Activated naive CD4-positive, alpha-beta T cell treated with anti-CD3 and anti-CD28 coated beads for 36 hours (primary cell): ENCODE measurements around the gene EPHX1. TPM values are rescaled to one million over a fixed set of nuclear protein-coding genes. Genes with fewer than 3 reads are reported as not detected.
"Not testable (repeated sequence)": the region's sequence is repeated elsewhere in the genome, so short reads cannot be mapped to it uniquely, and the experiment has no call there.

Experiments
- CTCF ChIA-PET: fragments of 350-600 bp; sonication (Branson Sonifier 250); formaldehyde crosslinking; loops from one replicate; lab custom pipeline; 2021; ENCODE audit warnings: antibody characterized with exemption; lab: Charles Lee
- DNase-seq: peaks from one replicate; pipeline ENCODE4 v3.0.0-alpha.2; 2020
- H3K27ac Mint-ChIP-seq: one replicate; pipeline ENCODE4 v1.8.0; 2021; ENCODE audit warnings: mild to moderate bottlenecking, mixed read lengths
- H3K27me3 Mint-ChIP-seq: one replicate; pipeline ENCODE4 v1.8.0; 2021; ENCODE audit warnings: low read depth, mixed read lengths
- H3K36me3 Mint-ChIP-seq: one replicate; pipeline ENCODE4 v1.8.0; 2021; ENCODE audit warnings: low read depth, mixed read lengths
- H3K4me1 Mint-ChIP-seq: one replicate; pipeline ENCODE4 v1.8.0; 2021; ENCODE audit warnings: low read depth, mixed read lengths
- H3K4me3 Mint-ChIP-seq: one replicate; pipeline ENCODE4 v1.8.0; 2021; ENCODE audit warnings: mild to moderate bottlenecking, moderate library complexity, mixed read lengths
- H3K9me3 Mint-ChIP-seq: one replicate; pipeline ENCODE4 v1.8.0; 2021; ENCODE audit warnings: mixed read lengths
- intact Hi-C: fragments of 100-400 bp; cut with micrococcal nuclease; formaldehyde crosslinking; loops from one replicate; pipeline ENCODE4 v1.15.1; 2023
- total RNA-seq, 2 experiments: library from RNA; stranded (reverse); gene quantifications; one replicate each; pipeline ENCODE4 v1.2.3, GENCODE V29; 2021

Gene EPHX1
- total RNA-seq, 2 experiments from 2014 or later = 3.8 to 5.0 TPM

GRCh38 chr1:225811622-225812487 lies 1.9 kb downstream of the EPHX1 start:
- H3K4me3 Mint-ChIP-seq = no peak overlapping the region

DNA sequence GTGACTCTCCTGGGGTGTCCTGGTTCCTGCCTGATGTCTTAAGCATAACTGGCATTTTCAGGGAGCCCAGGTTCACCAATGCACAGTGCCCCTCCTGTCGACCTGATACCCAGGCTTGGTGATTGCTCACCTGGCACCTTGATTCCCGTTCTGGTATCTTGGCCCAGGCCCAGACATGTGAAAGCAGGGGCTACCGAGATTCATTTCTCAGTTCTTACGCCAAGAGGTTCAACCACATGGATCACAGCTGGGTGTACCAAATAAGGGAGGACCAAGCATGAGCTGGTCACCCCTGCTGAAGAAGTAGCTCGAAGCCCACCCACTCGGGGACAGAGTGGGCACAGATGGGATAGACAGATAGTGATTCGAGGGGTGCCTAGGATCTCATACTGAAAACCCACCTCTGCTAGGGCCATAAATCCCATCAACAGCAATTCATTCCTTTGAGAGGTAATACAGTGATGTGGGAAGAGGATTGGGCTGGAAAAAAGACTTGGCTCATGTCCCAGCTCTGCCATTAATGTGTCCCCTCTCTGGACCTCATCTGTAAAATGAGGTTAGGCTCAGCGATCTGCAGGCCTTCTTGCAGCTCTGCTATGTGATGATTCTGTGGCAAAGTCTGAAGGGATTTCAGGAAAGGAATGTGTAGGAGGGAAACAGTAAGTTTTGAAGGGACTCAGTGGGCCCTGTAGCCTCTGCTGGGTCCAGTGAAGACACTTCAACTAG lies 2.7 kb downstream of the EPHX1 start:
- Mint-ChIP-seq H3K27me3 (no peaks in the 10 kb centered on the region), H3K4me3 (no peak overlapping the region)

More at GRCh38 chr1:225811622-225812487, 1.9 kb downstream of the EPHX1 start:
- Mint-ChIP-seq H3K27ac (no peak overlapping the region), H3K9me3 (no peaks in the 10 kb centered on the region), H3K36me3 (no peaks in the 10 kb centered on the region), H3K4me1 (peaks cover 14% of the 10 kb centered on the region), H3K27me3 (no peaks in the 10 kb centered on the region)
- no peak for DNase-seq
- intact Hi-C loops = loop anchor here (2.0 kb wide), 1 partner anchor 71 kb away; the partner anchor contains the start of gene TMEM63A
- CTCF ChIA-PET = interaction anchor here (0.6 to 2.9 kb wide), 6 partner anchors 27 to 1705 kb away, joined by 3 to 10 read pairs (median 4); no protein-coding TSS in a partner anchor

DNA sequence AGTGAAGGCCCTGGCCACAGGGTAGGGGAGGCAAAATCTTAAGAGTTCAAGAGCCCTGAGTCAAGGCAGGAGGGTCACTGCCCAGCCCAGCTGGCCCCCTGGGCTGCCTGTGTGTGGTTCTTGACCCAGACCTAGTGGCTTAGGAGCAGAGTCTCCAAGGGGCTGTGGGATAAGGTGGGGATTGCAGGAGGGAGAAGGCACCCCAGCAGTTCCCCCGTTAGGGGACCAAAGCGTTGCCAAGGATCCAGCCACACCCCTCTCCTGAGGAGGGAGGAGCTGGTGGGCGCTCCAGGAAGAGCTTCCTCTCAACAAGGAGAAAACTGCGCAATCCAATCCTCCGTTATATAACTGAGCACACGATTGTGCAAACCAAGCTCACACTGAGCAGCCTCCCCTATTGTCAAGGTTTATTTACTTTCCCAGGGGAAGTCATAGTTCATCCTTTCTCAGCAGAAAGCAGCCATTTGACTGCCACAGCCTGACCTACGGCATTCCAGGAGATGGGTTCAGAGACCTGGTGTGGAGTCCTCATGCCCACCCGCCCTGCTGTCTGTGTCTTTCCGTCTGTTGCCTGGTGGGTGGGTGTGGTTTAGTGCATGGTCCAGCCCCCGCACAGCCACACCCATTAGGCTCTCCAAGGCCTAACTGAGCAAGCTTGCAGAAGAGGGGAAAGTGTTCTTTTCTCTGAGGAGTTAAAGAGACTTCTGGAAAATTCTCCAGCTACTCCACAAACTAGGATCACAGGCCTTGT lies 3.5 kb downstream of the EPHX1 start:
- Mint-ChIP-seq H3K4me1 (peaks cover 18% of the 10 kb centered on the region), H3K4me3 (no peak overlapping the region), H3K36me3 (no peaks in the 10 kb centered on the region), H3K27me3 (no peaks in the 10 kb centered on the region), H3K27ac (no peak overlapping the region), H3K9me3 (no peaks in the 10 kb centered on the region)
- CTCF ChIA-PET = interaction anchor here (0.5 to 2.9 kb wide), 6 partner anchors 27 to 162 kb away, joined by 3 to 10 read pairs (median 4); no protein-coding TSS in a partner anchor
- intact Hi-C loops = no loop called here
- DNase-seq = no peak

More for the DNA sequence above, 2.7 kb downstream of the EPHX1 start:
- CTCF ChIA-PET = interaction anchor here (0.5 to 2.9 kb wide), 8 partner anchors 68 to 1706 kb away, joined by 3 to 10 read pairs (median 4); no protein-coding TSS in a partner anchor
- intact Hi-C loops = no loop called here
- H3K9me3 Mint-ChIP-seq = no peaks in the 10 kb centered on the region
- H3K4me1 Mint-ChIP-seq = peaks cover 15% of the 10 kb centered on the region
- no peak for DNase-seq
- no peaks in the 10 kb centered on the region for H3K36me3 Mint-ChIP-seq
- H3K27ac Mint-ChIP-seq = no peak overlapping the region

DNA sequence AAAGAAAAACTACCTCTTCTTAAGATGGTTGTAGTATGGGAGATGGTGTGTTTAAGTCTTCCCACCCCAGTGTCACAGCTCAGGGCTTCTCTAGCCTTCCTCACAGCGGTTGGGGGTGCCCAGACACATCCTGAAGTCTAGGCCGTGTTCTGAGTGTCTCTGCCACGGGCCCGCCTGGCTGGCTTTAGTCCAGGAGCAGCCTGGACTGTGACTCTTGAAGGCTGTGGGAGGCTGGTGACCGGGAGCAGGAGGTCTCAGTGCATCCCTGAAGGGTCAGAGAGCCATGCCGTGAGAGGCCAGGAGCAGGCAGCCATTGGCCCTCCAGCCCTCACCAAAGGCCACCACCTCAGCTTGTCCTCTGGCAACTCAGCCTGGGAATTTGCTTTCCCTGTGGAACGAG lies 4.5 kb downstream of the EPHX1 start:
- Mint-ChIP-seq H3K9me3 (no peaks in the 10 kb centered on the region), H3K4me1 (peaks cover 17% of the 10 kb centered on the region), H3K36me3 (no peaks in the 10 kb centered on the region), H3K27me3 (no peaks in the 10 kb centered on the region), H3K27ac (no peak overlapping the region), H3K4me3 (no peak overlapping the region)
- DNase-seq = no peak
- intact Hi-C loops = no loop called here
- CTCF ChIA-PET = interaction anchor here (1.1 to 1.4 kb wide), 2 partner anchors 26 to 148 kb away, joined by 3 to 4 read pairs; no protein-coding TSS in a partner anchor

GRCh38 chr1:225815090-225815489 lies 5.2 kb downstream of the EPHX1 start:
- H3K27me3 Mint-ChIP-seq, DNase-seq, CTCF ChIA-PET, H3K27ac Mint-ChIP-seq, H3K4me3 Mint-ChIP-seq, intact Hi-C loops, H3K9me3 Mint-ChIP-seq, H3K36me3 Mint-ChIP-seq: not testable (repeated sequence)
- H3K4me1 Mint-ChIP-seq = peaks cover 12% of the 10 kb centered on the region

DNA sequence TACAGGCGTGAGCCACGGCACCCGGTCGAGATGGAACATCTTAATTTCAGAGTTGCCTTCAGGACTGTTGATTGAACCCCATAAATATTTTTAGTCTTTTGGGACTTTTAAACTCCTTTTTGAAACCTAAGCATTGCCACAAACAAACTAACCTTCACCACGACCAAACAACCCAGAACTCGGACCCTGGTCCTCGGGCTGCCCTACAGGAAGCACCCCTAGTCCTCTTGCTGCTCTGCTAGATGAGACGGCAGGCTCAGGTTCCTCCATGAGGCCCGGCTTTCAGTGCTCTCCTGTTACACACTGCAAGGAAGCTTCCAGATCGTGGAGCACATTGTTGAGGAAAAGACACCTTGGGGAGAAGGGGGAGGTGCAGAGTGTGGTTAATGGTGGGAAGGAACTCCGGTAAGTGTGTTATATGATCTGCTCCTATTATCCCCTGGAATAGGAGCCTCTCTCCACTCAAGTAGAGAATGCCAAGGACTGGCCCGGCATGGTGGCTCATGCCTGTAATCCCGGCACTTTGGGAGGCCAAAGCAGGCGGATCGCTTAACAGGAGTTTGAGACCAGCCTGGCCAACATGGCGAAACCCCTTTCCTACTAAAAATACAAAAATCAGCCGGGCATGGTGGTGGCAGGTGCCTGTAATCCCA lies 5.7 kb downstream of the EPHX1 start:
- H3K36me3 Mint-ChIP-seq = no peaks in the 10 kb centered on the region
- no peak overlapping the region for H3K4me3 Mint-ChIP-seq
- CTCF ChIA-PET = interaction anchor here (0.7 kb wide), 1 partner anchor 9 kb away, joined by 3 read pairs; no protein-coding TSS in a partner anchor
- intact Hi-C loops = no loop called here
- peaks cover 8% of the 10 kb centered on the region for H3K4me1 Mint-ChIP-seq
- DNase-seq = no peak
- no peak overlapping the region for H3K27ac Mint-ChIP-seq
- no peaks in the 10 kb centered on the region for H3K27me3 Mint-ChIP-seq
- no peaks in the 10 kb centered on the region for H3K9me3 Mint-ChIP-seq

GRCh38 chr1:225816643-225817538 lies 7.0 kb downstream of the EPHX1 start:
- H3K36me3 Mint-ChIP-seq = no peaks in the 10 kb centered on the region
- no peak for DNase-seq
- CTCF ChIA-PET = interaction anchor here (0.9 kb wide), 1 partner anchor 60 kb away, joined by 3 read pairs; no protein-coding TSS in a partner anchor
- intact Hi-C loops = no loop called here
- no peak overlapping the region for H3K27ac Mint-ChIP-seq
- no peaks in the 10 kb centered on the region for H3K9me3 Mint-ChIP-seq
- H3K27me3 Mint-ChIP-seq = no peaks in the 10 kb centered on the region
- peaks cover 5% of the 10 kb centered on the region for H3K4me1 Mint-ChIP-seq
- no peak overlapping the region for H3K4me3 Mint-ChIP-seq

- H3K27ac Mint-ChIP-seq = no peak overlapping the region
- H3K9me3 Mint-ChIP-seq = no peaks in the 10 kb centered on the region
- peaks cover 5% of the 10 kb centered on the region for H3K4me1 Mint-ChIP-seq
- peak; percentile 18 for DNase-seq
- H3K4me3 Mint-ChIP-seq = no peak overlapping the region
- no peaks in the 10 kb centered on the region for H3K27me3 Mint-ChIP-seq
- no peaks in the 10 kb centered on the region for H3K36me3 Mint-ChIP-seq
- intact Hi-C loops = no loop called here
- CTCF ChIA-PET = no interaction called here
These were observed 7.7 kb downstream of the EPHX1 start for GRCh38 chr1:225817611-225818061.

DNA sequence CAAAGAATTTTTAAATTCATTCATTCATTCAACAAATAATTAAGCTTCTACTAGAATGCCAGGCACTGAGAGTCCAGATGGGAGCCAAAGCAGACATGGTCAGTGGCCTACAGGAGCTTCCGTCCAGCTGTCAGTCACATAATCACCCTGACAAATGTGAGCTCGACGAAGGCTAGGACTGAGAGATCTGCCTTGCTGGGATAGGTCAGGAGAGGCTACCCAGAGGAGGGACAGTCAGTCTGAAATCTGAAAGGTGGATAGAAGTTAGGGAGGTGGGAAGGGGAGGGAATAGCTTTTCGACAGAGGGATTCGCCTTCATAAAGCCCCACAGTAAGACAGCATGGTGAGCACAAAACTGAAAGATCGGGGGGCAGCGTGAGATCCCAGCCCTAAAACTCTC lies 8.3 kb downstream of the EPHX1 start:
- Mint-ChIP-seq H3K27me3 (no peaks in the 10 kb centered on the region), H3K4me1 (peaks cover 5% of the 10 kb centered on the region), H3K27ac (no peak overlapping the region), H3K36me3 (no peaks in the 10 kb centered on the region), H3K4me3 (no peak overlapping the region), H3K9me3 (no peaks in the 10 kb centered on the region)
- CTCF ChIA-PET = interaction anchor here (0.8 kb wide), 1 partner anchor 344 kb away, joined by 3 read pairs; no protein-coding TSS in a partner anchor
- intact Hi-C loops = no loop called here
- no peak for DNase-seq

GRCh38 chr1:225819346-225820192 lies 9.6 kb downstream of the EPHX1 start:
- H3K27me3 Mint-ChIP-seq = no peaks in the 10 kb centered on the region
- no peaks in the 10 kb centered on the region for H3K36me3 Mint-ChIP-seq
- CTCF ChIA-PET = interaction anchor here (0.7 kb wide), 1 partner anchor 32 kb away, joined by 4 read pairs; no protein-coding TSS in a partner anchor
- H3K4me1 Mint-ChIP-seq = peaks cover 5% of the 10 kb centered on the region
- H3K9me3 Mint-ChIP-seq = no peaks in the 10 kb centered on the region
- intact Hi-C loops = loop anchor here (10.0 kb wide), 1 partner anchor 1045 kb away; no protein-coding TSS in a partner anchor
- DNase-seq = no peak
- no peak overlapping the region for H3K27ac Mint-ChIP-seq
- no peak overlapping the region for H3K4me3 Mint-ChIP-seq
